Common myeloid progenitor, CD34-positive (primary cell): ENCODE results near the gene PARP4.
A peak's percentile ranks its signal among the peaks of the same experiment; 100 is the strongest.
"Not testable (repeated sequence)": the region's sequence is repeated elsewhere in the genome, so short reads cannot be mapped to it uniquely, and the experiment has no call there.

Experiments used
- CTCF ChIA-PET: fragments of 350-600 bp; sonication (Branson Sonifier 250); formaldehyde crosslinking; loops from one replicate; lab custom pipeline; 2021; ENCODE audit warnings: antibody characterized with exemption; lab: Charles Lee
- POLR2A ChIA-PET: fragments of 350-600 bp; sonication (Branson Sonifier 250); formaldehyde crosslinking; loops from one replicate; lab custom pipeline; 2021; ENCODE audit warnings: antibody characterized with exemption; lab: Charles Lee
- DNase-seq, 3 donors: peaks; one replicate each; pipeline versions ENCODE4 v3.0.0 to v3.0.0-alpha.2; 2013
- H3K27ac ChIP-seq, 2 experiments: 1 replicate in 1 of 2; 2 replicates in 1 of 2; pipeline ENCODE4 v1.7.0; 2013; ENCODE audit warnings: inconsistent platforms in 2 of 2, low read length in 2 of 2, mild to moderate bottlenecking in 2 of 2, low read depth in 1 of 2, moderate library complexity in 1 of 2; ENCODE audit not compliant: severe bottlenecking in 2 of 2, insufficient read depth in 1 of 2, poor library complexity in 1 of 2
- H3K27me3 ChIP-seq, 5 experiments: replicated peaks in 2 of 5; 1 replicate in 3 of 5; 2 replicates in 2 of 5; pipeline versions ENCODE4 v1.6.1 to v1.7.0; 2013; ENCODE audit warnings: low read length in 4 of 5, mild to moderate bottlenecking in 2 of 5, moderate library complexity in 2 of 5, inconsistent platforms in 1 of 5; ENCODE audit not compliant: insufficient read depth in 5 of 5, control insufficient read depth in 4 of 5
- H3K36me3 ChIP-seq, 4 experiments: 1 replicate in 2 of 4; 2 replicates in 2 of 4; pipeline versions ENCODE4 v1.6.1 to v1.7.0; 2013; ENCODE audit warnings: low read length in 3 of 4, control low read depth in 1 of 4, mild to moderate bottlenecking in 1 of 4; ENCODE audit not compliant: control insufficient read depth in 4 of 4, insufficient read depth in 4 of 4
- H3K4me1 ChIP-seq, 4 experiments: 1 replicate in 3 of 4; 2 replicates in 1 of 4; pipeline versions ENCODE4 v1.6.1 to v1.7.1; 2013; ENCODE audit warnings: low read length in 3 of 4, mild to moderate bottlenecking in 3 of 4, control low read depth in 1 of 4, inconsistent platforms in 1 of 4, moderate library complexity in 1 of 4; ENCODE audit not compliant: control insufficient read depth in 4 of 4, insufficient read depth in 4 of 4; ENCODE audit errors: control extremely low read depth in 1 of 4
- H3K4me3 ChIP-seq, 7 experiments: 1 replicate in 4 of 7; 2 replicates in 3 of 7; pipeline versions ENCODE4 v1.5.1 to v1.7.0; 2013; ENCODE audit warnings: mild to moderate bottlenecking in 7 of 7, low read length in 6 of 7, moderate library complexity in 6 of 7, inconsistent platforms in 2 of 7, low read depth in 2 of 7, control low read depth in 1 of 7; ENCODE audit not compliant: insufficient read depth in 4 of 7, control insufficient read depth in 1 of 7; ENCODE audit errors: extremely low read depth in 1 of 7
- H3K9me3 ChIP-seq, 5 experiments: 1 replicate in 4 of 5; 2 replicates in 1 of 5; pipeline versions ENCODE4 v1.6.1 to v1.7.1; 2013; ENCODE audit warnings: low read length in 4 of 5, mild to moderate bottlenecking in 2 of 5, inconsistent platforms in 1 of 5, low read depth in 1 of 5, moderate library complexity in 1 of 5; ENCODE audit not compliant: control insufficient read depth in 4 of 5, insufficient read depth in 2 of 5; ENCODE audit errors: control extremely low read depth in 1 of 5
- WGBS: methylation state at CpG from one replicate; pipeline ENCODE4 v1.1.5; 2013; ENCODE audit not compliant: insufficient coverage; 5-methylcytosine and 5-hydroxymethylcytosine counted together

The PARP4 gene

DNA sequence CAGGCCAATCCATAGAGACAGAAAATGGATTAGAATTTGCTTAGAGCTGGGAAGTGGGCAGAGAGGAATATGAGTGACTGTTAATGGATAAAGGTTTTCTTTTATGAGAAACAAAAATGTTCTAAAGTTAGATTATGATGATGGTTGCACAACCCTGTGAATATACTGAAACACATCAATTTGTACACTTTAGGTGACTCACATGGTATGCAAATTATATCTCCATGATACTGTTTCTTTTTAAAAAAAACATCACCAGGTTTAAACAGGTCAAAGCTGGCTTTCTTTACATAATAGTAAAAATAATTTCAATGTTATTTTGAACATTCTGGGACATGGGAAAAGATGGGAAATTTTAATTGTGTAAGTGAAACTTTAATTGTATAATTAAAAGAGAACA lies 131.7 kb downstream of the PARP4 start:
- DNase-seq, H3K9me3 ChIP-seq, H3K36me3 ChIP-seq, H3K4me3 ChIP-seq, H3K4me1 ChIP-seq, CTCF ChIA-PET, H3K27me3 ChIP-seq, POLR2A ChIA-PET, H3K27ac ChIP-seq: not testable (repeated sequence)

DNA sequence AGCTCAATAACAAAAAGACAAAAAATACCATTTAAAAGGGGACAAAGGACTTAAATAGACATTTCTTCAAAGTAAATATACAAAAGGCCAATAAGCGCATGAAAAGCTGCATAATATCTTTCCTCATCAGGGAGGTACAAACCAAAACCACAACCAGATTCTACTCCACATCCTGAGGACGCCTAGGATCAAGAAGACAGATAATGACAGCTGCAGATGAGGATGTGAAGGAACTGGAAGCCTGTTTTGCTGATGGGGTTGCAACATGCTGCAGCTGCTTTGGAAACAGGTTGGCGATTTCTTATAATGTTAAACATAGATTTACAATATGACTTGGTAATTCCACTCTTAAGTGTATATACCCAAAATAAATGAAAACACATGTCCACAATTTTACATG lies 132.4 kb downstream of the PARP4 start:
- H3K9me3 ChIP-seq, POLR2A ChIA-PET, H3K27ac ChIP-seq, CTCF ChIA-PET, H3K4me3 ChIP-seq, H3K27me3 ChIP-seq, H3K36me3 ChIP-seq, H3K4me1 ChIP-seq: not testable (repeated sequence)
- no CpG with 5 or more reads among the region's 3 CpGs for WGBS
- peak; percentile 1 to 58 (median 54) for DNase-seq

DNA sequence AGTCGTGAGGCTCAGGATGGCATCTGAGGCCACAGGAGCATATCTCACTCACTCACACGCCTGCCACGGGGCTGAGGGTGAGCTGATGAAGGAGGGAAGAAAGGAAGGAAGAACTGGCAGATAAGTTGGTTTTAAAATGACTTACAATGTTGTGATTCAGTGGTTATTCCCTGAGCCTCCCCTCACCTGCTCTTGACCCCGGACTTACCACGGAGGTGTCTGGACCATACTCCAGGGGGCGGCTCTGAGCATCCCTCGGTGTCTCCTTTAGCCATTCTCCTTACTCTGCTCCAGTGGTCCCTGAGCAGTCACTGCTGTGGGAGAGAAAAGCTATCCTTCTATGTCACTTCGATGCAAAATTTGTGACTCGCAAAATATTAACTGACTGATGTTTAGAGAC lies 141.3 kb downstream of the PARP4 start:
- H3K36me3 ChIP-seq, POLR2A ChIA-PET, H3K4me1 ChIP-seq, H3K27ac ChIP-seq, H3K4me3 ChIP-seq, H3K9me3 ChIP-seq, CTCF ChIA-PET, DNase-seq, H3K27me3 ChIP-seq: not testable (repeated sequence)
- 79% methylated on average over 9 of the region's 9 CpGs for WGBS
